ENCODE results near the gene PPIL1. TPM values are rescaled to one million over a fixed set of nuclear protein-coding genes. Genes with fewer than 3 reads are reported as not detected.
A peak's percentile ranks its signal among the peaks of the same experiment; 100 is the strongest.

Gene PPIL1
- total RNA-seq, 2 donors from 2014 or later = 52.4 to 56.3 TPM

DNA sequence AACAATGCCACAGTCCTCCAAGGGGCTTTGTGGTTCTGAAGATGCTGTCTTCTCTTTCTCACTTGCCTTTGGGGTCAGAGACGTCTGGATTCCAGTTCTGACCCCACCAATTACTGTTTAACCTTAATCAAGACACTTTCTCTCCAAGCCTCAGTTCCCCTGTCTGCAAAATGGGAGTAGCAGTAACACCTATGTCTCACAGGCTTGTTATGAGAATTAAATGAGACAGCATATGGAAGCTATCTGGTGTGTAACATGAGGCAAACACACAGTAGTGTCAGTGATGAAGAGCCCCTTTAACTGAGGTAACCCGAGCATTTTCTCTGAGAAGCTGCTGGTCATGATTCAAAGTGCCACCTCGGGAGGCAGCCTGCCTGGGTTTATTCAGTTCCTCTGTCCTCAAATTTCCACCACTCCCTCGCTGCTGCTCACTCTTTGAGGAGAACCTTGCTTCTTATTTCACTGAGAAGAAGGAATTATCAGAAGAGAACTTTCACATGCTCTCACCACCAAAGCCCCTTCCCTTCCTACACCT lies 11.7 kb downstream of the PPIL1 start:
- intact Hi-C loops (cut with DNase I) = no loop called here
- no peak for ATAC-seq
- no peak for DNase-seq

GRCh38 chr6:36862164-36862847 lies 12.3 kb downstream of the PPIL1 start:
- ATAC-seq (peak in 1 of 2 donors; percentile 56), DNase-seq (no peak)
- intact Hi-C loops (cut with DNase I) = no loop called here

GRCh38 chr6:36860126-36860525 lies 14.5 kb downstream of the PPIL1 start:
- DNase-seq (no peak), ATAC-seq (no peak)
- intact Hi-C loops (cut with DNase I) = no loop called here

GRCh38 chr6:36858407-36858981 lies 16.1 kb downstream of the PPIL1 start:
- ATAC-seq = peak; percentile 73 to 86
- DNase-seq = no peak
- intact Hi-C loops (cut with DNase I) = no loop called here

- no peak for DNase-seq
- ATAC-seq = no peak
- intact Hi-C loops (cut with DNase I) = no loop called here
Measured at GRCh38 chr6:36857325-36857724, 17.3 kb downstream of the PPIL1 start.

GRCh38 chr6:36856277-36856676 lies 18.3 kb downstream of the PPIL1 start:
- ATAC-seq = peak; percentile 4 to 43
- intact Hi-C loops (cut with DNase I) = no loop called here
- DNase-seq = no peak

GRCh38 chr6:36855750-36856149 lies 18.9 kb downstream of the PPIL1 start:
- intact Hi-C loops (cut with DNase I) = no loop called here
- no peak for ATAC-seq
- DNase-seq = no peak

GRCh38 chr6:36853325-36853724 lies 21.3 kb downstream of the PPIL1 start:
- ATAC-seq = peak; percentile 22 to 45
- intact Hi-C loops (cut with DNase I) = loop anchor here in 1 of 2 donors (5.0 kb wide), 1 partner anchor 86 kb away; no protein-coding TSS in a partner anchor
- peak; percentile 57 for DNase-seq

- DNase-seq = no peak
- intact Hi-C loops (cut with DNase I) = loop anchor here in 1 of 2 donors (5.0 kb wide), 1 partner anchor 85 kb away; no protein-coding TSS in a partner anchor
- peak in 1 of 2 donors; percentile 51 for ATAC-seq
Measured at GRCh38 chr6:36852481-36853147, 22.0 kb downstream of the PPIL1 start.

DNA sequence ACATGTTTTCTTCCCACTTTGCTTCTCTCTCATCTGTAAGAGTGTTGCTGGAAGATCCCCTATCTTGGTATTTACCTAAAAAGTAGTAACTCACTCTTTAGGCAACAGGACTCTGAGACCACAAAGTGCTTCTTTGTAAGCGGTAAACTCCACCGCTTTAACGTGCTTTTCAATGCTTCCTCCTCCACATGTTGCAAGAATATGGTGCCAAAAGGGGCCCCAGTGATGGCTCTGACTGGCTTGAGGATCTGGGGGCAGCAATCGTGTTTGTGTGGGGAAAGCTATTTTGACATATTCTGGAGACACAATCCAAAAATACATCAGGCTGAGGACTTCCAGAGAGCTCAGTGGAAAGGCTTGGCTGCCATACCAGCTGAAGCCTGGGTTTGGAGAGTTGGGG lies 23.0 kb downstream of the PPIL1 start:
- ATAC-seq (no peak), DNase-seq (no peak)
- intact Hi-C loops (cut with DNase I) = loop anchor here (2.0 to 5.0 kb wide), 2 partner anchors 83 to 84 kb away; no protein-coding TSS in a partner anchor

DNA sequence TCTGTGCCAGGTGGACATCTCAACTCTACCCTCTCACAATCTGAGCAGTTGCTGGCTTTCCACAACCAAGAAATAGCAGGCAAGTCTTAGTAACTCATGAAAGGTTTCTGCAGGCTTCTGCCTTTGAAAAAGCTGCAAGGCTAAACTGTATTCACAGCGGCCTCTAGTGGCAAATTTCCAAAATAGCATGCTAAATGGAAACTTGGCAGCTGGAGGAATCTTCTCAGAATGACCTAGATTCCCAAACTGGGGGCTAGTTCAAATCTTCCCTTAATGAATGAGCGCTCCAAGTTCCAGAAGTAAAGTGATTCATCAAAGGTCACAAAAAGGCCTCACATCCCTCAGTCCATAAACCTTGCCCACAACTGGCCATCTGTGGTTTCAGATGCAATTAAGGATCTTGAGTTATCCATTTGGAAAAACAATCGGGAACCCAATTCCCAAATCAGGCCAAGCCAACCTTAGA lies 23.4 kb downstream of the PPIL1 start:
- DNase-seq (no peak), ATAC-seq (peak; percentile 4 to 10)
- intact Hi-C loops (cut with DNase I) = loop anchor here (2.0 to 5.0 kb wide), 2 partner anchors 82 to 84 kb away; no protein-coding TSS in a partner anchor

DNA sequence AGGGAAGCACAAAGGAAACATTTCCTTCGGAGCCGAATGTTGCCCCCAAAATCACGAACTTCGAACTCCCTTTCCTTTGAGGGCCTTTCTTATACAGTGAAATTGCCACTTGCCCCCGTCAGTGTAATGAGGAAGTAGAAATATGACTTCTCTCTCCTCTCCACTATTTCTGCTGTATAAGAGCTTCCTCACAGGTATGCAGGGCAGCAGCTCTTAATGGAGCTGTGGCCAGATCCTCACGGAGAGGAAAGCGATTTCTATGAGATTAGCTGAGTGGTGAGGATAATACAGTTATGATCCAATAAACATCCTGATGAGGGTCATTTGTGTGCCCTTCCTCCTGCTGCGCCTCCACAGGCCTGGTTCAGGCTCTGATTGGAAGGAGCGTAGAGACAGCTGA lies 24.6 kb downstream of the PPIL1 start:
- ATAC-seq (no peak), DNase-seq (no peak)
- intact Hi-C loops (cut with DNase I) = loop anchor here (2.0 to 5.0 kb wide), 2 partner anchors 81 to 83 kb away; no protein-coding TSS in a partner anchor

DNA sequence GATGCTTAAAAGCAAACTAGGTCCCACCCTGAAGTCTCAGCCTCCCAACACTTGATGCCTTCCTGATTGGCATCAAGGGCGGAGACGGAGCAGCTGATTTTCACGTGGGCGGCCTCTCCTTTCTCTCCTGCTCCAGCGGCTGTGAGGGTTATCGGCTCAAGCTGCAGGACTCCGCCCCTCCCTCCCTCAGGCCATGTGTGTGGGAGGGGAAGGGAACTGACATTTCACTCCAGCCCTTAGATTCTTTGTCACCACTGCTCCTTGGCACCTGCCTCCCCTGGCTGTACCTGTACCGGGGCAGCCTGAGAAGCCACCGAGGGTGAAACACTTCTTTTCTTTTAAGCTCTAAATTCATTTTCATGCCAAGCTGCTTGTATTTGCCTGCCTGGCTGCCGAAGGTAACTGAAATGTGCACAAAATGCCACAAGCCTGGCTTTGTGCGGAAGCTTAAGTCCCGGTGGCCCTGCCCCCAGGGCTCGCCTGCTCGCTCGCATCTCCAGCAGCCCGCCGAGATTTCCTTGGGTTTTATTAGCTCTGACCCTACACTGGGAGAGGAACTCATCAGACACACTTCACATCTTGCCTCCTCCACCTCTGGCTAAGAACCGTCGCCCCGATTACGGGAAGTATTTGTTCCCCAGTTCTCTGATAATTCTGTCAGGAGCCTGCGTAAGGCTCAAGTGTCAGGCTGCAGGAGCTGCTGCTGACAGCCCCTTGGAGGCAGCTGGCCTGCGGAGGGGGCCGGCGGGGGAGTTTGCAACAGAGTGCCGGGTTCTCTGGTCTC lies 25.8 kb downstream of the PPIL1 start:
- peak; percentile 59 to 61 for ATAC-seq
- peak; percentile 85 for DNase-seq
- intact Hi-C loops (cut with DNase I) = no loop called here

GRCh38 chr6:36847991-36848390 lies 26.6 kb downstream of the PPIL1 start:
- DNase-seq = no peak
- ATAC-seq = no peak
- intact Hi-C loops (cut with DNase I) = no loop called here

DNA sequence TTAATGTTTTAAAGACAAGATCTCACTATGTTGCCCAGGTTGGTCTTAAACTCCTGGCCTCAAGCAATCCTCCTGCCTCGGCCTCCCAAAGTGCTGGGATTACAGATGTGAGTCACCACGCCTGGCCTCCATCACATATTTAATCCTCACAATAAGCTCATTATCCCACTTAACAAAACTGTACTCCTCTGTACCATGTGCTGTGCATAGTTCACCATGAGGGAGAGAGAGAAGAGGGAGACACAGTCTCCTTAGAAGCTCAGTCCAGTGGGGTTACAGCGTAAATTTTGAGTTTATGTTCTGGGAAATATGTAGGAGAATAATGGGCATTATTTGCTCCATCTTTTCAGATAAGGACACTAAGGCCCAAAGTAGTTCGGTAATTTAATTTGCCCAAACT lies 27.5 kb downstream of the PPIL1 start:
- DNase-seq (no peak), ATAC-seq (no peak)
- intact Hi-C loops (cut with DNase I) = no loop called here

GRCh38 chr6:36845233-36845632 lies 29.4 kb downstream of the PPIL1 start:
- DNase-seq (no peak), ATAC-seq (no peak)
- intact Hi-C loops (cut with DNase I) = no loop called here

DNA sequence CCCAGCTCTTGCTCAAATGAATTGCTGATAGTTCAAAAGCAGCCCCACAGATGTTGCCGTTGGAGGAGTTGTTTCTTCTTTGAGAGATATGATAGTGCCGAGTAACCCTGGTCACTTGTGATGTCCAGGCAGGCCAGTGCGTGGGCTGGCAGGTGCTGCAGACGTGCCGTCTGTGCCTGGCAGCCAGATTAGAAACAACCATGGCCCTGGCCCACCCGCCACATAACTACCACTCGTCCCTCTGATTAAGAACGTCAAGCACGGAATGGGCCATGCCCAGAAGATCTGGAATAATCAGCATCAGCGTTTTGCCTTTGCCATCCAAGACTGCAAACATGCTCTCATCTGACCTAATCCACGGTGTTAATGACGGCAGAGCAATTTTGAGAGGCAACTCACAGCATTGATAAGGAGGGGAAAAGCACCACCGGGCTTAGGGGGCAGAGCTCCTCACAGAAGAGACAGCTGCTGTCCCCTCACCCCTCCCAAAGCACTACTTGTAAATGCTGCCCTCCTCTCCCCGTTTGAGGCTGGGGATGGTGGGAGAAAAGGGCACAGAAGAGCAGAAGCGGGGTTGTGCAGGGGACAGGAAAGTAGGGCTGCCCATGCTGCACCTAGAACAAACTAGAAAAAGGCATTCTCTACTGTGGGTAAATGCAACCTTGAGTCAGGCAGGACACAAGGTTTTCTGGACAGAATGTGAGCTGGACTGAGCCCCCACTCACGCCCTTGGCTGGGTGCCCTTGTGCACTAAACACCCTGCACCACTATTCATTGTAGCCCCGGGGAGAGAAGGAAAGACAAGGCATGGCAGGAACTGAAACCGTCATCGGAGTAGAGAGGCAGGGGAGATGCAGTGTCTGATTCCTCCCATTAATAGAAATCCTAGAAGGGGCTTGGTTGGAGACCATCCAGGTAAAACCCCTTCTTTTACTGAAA lies 30.1 kb downstream of the PPIL1 start:
- intact Hi-C loops (cut with DNase I) = no loop called here
- ATAC-seq = peak; percentile 10 to 42
- peak; percentile 77 for DNase-seq

DNA sequence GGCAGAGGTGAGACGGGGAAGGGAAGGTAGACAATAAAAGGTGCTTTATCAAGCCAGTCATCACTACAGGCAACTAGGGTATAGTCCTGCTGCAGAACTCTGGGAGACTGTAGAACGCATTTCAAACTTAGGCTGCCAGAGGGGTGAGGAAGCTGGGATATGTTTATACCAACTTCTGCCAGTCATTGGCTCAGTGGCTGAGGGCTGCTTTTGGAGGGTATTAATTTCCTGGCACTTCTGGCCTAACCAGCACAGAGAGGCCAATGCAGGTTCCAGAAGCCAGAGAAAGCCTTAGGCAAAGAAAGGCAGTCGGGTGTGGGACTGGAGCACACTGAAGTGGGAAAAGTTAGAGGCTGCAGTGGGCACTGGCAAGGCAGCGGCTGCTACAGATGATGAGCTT lies 31.4 kb downstream of the PPIL1 start:
- no peak for DNase-seq
- no peak for ATAC-seq
- intact Hi-C loops (cut with DNase I) = no loop called here
